Measurements from ENCODE around the gene NAV1.

Gene NAV1

DNA sequence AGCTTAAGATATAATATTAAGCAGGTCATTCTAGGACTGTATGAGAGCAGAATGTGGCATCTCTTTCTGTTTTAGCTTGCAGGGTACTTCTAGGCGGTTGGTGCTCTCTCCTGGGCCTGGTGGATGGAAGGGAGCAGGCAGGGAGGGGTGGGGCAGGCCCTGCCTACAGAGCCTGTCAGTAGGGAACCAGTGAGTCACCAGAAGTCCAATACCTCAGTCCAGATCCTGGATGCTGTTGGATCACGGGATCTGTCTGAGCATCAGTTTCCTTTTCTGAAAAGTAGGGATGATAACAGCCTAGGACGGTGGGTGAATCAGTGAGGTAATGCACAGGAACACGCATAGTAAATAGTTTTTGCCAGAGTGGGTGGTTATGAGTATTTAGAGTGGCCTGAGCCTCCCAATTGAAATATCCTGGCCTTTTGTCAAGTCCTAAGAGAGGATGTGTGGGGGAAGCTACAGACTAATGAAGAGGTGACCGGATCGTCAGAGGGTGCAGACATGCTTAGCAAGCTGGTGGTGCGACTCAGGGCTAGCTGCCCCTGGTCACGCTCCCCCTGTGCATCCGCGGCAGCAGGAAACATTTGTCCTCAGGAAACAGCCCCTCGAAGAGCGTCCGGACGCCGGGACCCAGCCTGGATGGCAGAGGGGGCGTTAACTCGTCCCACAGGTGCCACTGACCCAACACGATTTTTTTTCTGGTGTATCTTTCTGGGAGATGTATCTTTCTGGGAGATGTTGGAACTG lies 23.9 kb downstream of the NAV1 start:
- no peaks in the 10 kb centered on the region for H3K4me1 ChIP-seq (ENCODE audit: insufficient read depth, low read length)
- 90% methylated on average over 18 of the region's 18 CpGs for WGBS
- no peak overlapping the region for H3K9ac ChIP-seq (ENCODE audit: low read depth, low read length)

GRCh38 chr1:201563406-201563780 lies 24.5 kb downstream of the NAV1 start:
- H3K4me1 ChIP-seq (ENCODE audit: insufficient read depth, low read length) = no peaks in the 10 kb centered on the region
- H3K9ac ChIP-seq (ENCODE audit: low read depth, low read length) = no peak overlapping the region
- H3K36me3 ChIP-seq (ENCODE audit: insufficient read depth, low read length) = no peaks in the 10 kb centered on the region
- no peak overlapping the region for H3K27ac ChIP-seq (ENCODE audit: low read depth, low read length)
- H3K27me3 ChIP-seq (ENCODE audit: insufficient read depth, low read length) = no peaks in the 10 kb centered on the region
- H3K9me3 ChIP-seq (ENCODE audit: insufficient read depth, low read depth, low read length) = no peaks in the 10 kb centered on the region
- 96% methylated on average over 2 of the region's 2 CpGs for WGBS
- no peak overlapping the region for H3K4me3 ChIP-seq (ENCODE audit: low read length)

More for the DNA sequence above, 23.9 kb downstream of the NAV1 start:
- Histone ChIP-seq H3K9me3 (ENCODE audit: insufficient read depth, low read depth, low read length) (no peaks in the 10 kb centered on the region), H3K36me3 (ENCODE audit: insufficient read depth, low read length) (no peaks in the 10 kb centered on the region), H3K27me3 (ENCODE audit: insufficient read depth, low read length) (no peaks in the 10 kb centered on the region), H3K4me3 (ENCODE audit: low read length) (no peak overlapping the region), H3K27ac (ENCODE audit: low read depth, low read length) (no peak overlapping the region)

DNA sequence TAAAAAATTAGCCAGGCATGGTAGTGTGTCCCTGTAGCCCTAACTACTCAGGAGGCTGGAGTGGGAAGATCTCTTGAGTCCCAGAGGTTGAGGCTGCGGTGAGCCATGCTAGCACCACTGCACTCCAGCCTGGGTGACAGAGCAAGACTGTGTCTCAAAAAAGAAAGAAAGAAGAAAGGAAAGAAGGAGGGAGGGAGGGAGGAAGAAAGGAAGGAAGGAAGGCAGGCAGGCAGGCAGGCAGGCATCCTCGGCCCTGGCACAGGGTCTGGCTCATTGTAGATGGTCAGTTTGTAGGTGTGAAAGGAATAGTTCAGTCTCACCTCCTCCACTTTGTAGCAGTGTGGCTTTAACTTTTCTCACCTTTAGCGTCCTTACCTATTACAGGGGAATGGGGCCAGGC lies 25.0 kb downstream of the NAV1 start:
- WGBS = 90% methylated on average over 3 of the region's 3 CpGs
- H3K4me1 ChIP-seq (ENCODE audit: insufficient read depth, low read length) = no peaks in the 10 kb centered on the region

DNA sequence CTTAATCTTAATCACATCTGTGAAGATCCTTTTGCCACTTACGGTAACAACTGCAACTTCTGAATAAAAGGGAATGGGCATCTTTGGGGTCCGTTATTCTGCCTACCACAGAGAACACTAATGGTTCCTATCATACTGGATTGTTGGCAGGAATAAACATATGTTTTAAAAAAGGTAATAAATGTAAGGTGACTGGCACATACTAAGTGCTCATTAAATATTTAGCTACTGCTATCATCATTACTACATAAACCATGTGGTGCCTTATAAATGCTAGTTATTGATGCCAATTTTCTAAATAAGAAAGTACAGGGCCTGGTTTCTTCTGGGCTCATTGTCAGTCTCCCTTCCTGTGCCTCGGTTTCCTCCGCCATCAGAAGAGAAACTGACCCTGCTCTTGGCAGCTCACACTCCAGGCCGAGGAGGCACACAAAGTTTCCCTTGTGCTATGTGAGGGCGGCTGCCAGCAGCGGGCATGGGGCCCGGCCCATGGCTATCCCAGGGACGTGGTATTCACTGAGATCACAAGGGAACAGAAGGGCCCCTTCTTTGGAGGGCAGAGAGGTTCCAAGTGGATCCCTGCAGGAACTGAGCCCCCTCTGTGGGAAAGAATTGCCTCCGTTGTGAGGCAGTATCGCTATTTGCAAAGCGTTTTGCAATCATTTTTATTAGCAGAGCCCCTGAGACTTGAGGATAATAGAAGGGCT lies 26.2 kb downstream of the NAV1 start:
- WGBS = 91% methylated on average over 12 of the region's 12 CpGs
- Histone ChIP-seq H3K4me3 (ENCODE audit: low read length) (no peak overlapping the region), H3K27ac (ENCODE audit: low read depth, low read length) (no peak overlapping the region), H3K27me3 (ENCODE audit: insufficient read depth, low read length) (no peaks in the 10 kb centered on the region), H3K9me3 (ENCODE audit: insufficient read depth, low read depth, low read length) (no peaks in the 10 kb centered on the region), H3K36me3 (ENCODE audit: insufficient read depth, low read length) (no peaks in the 10 kb centered on the region), H3K9ac (ENCODE audit: low read depth, low read length) (no peak overlapping the region), H3K4me1 (ENCODE audit: insufficient read depth, low read length) (no peaks in the 10 kb centered on the region)

More for the DNA sequence above, 25.0 kb downstream of the NAV1 start:
- no peak overlapping the region for H3K4me3 ChIP-seq (ENCODE audit: low read length)
- no peaks in the 10 kb centered on the region for H3K27me3 ChIP-seq (ENCODE audit: insufficient read depth, low read length)
- H3K27ac ChIP-seq (ENCODE audit: low read depth, low read length) = no peak overlapping the region
- no peaks in the 10 kb centered on the region for H3K9me3 ChIP-seq (ENCODE audit: insufficient read depth, low read depth, low read length)
- H3K36me3 ChIP-seq (ENCODE audit: insufficient read depth, low read length) = no peaks in the 10 kb centered on the region
- no peak overlapping the region for H3K9ac ChIP-seq (ENCODE audit: low read depth, low read length)

- WGBS = 89% methylated on average over 12 of the region's 12 CpGs
- no peak overlapping the region for H3K27ac ChIP-seq (ENCODE audit: low read depth, low read length)
- H3K9ac ChIP-seq (ENCODE audit: low read depth, low read length) = no peak overlapping the region
These were observed 27.0 kb downstream of the NAV1 start for GRCh38 chr1:201565771-201566528.

DNA sequence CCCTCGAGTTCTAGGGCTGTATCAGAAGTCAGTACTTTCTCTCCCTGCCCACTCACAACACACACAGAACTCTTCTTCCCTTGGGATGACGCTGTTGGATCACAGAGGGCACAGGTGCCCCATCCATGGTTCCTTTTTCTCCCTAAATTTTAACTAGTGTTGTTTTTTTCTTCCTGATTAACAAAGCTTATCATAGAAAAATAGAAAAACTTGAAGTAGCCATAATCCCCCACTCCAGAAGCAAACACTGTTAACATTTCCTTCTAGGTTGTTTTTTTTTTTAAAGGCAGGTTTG lies 27.5 kb downstream of the NAV1 start:
- Histone ChIP-seq H3K27ac (ENCODE audit: low read depth, low read length) (no peak overlapping the region), H3K36me3 (ENCODE audit: insufficient read depth, low read length) (no peaks in the 10 kb centered on the region), H3K4me3 (ENCODE audit: low read length) (no peak overlapping the region), H3K9me3 (ENCODE audit: insufficient read depth, low read depth, low read length) (no peaks in the 10 kb centered on the region), H3K9ac (ENCODE audit: low read depth, low read length) (no peak overlapping the region), H3K4me1 (ENCODE audit: insufficient read depth, low read length) (no peaks in the 10 kb centered on the region), H3K27me3 (ENCODE audit: insufficient read depth, low read length) (no peaks in the 10 kb centered on the region)
- WGBS = 88% methylated on average over 2 of the region's 2 CpGs

More at GRCh38 chr1:201565771-201566528, 27.0 kb downstream of the NAV1 start:
- Histone ChIP-seq H3K4me1 (ENCODE audit: insufficient read depth, low read length) (no peaks in the 10 kb centered on the region), H3K4me3 (ENCODE audit: low read length) (no peak overlapping the region), H3K9me3 (ENCODE audit: insufficient read depth, low read depth, low read length) (no peaks in the 10 kb centered on the region), H3K27me3 (ENCODE audit: insufficient read depth, low read length) (no peaks in the 10 kb centered on the region), H3K36me3 (ENCODE audit: insufficient read depth, low read length) (no peaks in the 10 kb centered on the region)

DNA sequence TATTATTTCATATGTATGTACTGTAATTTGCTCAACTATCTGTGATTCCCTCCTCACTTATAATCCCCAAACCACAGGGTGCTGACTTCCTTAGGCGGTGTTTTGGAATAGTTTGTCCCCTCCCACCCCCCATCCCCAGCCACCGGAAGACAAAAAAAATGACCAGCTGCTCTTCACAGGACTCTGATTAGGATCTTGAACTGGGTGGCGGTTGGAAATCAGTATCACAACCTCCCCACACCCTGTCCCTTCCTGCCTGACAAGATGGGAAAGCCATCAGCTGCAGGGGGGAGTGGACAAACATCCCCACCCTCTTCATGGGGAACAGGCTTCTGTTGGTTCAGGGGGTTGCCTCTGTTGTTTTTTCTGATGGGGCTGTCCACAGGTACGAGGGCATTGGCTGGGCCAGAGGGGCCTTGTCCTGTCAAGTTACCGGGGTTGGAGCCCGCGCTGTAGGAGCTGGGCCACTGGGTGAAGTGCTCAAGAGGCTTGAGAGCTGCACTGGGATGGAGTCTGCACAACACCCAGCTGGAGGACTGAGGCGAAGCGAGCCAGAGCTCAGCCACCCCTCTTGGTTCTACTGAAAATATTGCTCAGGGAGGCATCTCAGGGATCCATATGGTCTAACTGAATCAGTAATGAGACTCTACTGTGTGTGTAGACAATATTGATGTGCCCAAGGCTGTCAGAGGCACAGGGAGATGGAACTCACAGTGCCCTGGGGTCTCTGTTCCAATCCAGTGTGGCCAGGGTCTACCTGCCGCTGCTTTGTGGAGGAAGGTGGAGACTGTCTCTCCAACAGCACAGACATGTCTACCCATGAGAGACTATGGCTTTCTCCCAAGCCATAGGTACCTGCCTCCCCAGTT lies 28.2 kb downstream of the NAV1 start:
- no peaks in the 10 kb centered on the region for H3K36me3 ChIP-seq (ENCODE audit: insufficient read depth, low read length)
- no peak overlapping the region for H3K27ac ChIP-seq (ENCODE audit: low read depth, low read length)
- no peak overlapping the region for H3K9ac ChIP-seq (ENCODE audit: low read depth, low read length)
- H3K27me3 ChIP-seq (ENCODE audit: insufficient read depth, low read length) = no peaks in the 10 kb centered on the region
- WGBS = 89% methylated on average over 10 of the region's 10 CpGs
- H3K9me3 ChIP-seq (ENCODE audit: insufficient read depth, low read depth, low read length) = no peaks in the 10 kb centered on the region
- H3K4me3 ChIP-seq (ENCODE audit: low read length) = no peak overlapping the region
- no peaks in the 10 kb centered on the region for H3K4me1 ChIP-seq (ENCODE audit: insufficient read depth, low read length)

DNA sequence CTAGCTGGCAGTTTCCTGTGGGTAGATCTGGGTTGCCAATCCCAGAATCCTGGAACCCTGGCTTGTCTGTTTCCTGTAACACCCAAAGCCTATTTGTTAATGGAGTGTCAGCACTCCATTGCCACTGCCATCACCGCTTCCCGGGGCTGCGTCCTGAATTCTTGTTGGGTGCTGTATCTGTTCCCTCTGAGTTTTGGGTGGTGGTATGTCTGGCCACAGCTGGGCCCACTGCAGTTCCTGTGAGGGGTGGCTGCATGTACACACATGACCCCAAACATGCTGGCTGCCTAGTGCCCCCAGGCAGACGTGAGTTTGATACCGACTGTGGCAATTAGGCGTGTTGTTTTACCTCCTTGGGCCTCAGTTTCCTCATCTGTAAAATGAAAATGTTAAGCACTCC lies 29.3 kb downstream of the NAV1 start:
- Histone ChIP-seq H3K4me3 (ENCODE audit: low read length) (no peak overlapping the region), H3K36me3 (ENCODE audit: insufficient read depth, low read length) (no peaks in the 10 kb centered on the region), H3K9me3 (ENCODE audit: insufficient read depth, low read depth, low read length) (no peaks in the 10 kb centered on the region), H3K9ac (ENCODE audit: low read depth, low read length) (no peak overlapping the region), H3K4me1 (ENCODE audit: insufficient read depth, low read length) (no peaks in the 10 kb centered on the region), H3K27ac (ENCODE audit: low read depth, low read length) (no peak overlapping the region), H3K27me3 (ENCODE audit: insufficient read depth, low read length) (no peaks in the 10 kb centered on the region)
- 90% methylated on average over 6 of the region's 6 CpGs for WGBS

DNA sequence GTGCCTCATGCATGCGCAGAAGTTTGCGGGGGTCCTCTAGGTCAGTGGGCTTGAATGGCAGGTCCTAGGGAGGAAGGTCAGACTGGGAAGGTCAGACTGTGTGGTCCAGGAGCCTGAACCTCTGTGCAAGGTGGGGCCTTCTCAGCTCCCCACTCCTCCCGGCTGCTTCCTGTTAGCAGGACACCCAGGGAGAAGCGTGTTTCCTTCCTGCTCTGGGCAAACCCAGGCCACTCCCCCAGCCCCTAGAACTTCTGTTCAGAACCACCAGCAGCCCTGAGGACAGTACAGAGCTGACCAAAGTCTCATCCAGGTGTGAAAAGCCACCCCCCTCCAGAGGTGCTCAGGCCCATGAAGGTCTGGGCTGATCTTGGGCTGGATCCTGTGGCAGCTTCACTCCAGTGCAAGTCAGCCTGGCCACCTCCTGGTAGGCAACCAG lies 29.9 kb downstream of the NAV1 start:
- Histone ChIP-seq H3K4me3 (ENCODE audit: low read length) (no peak overlapping the region), H3K36me3 (ENCODE audit: insufficient read depth, low read length) (no peaks in the 10 kb centered on the region), H3K4me1 (ENCODE audit: insufficient read depth, low read length) (no peaks in the 10 kb centered on the region), H3K9me3 (ENCODE audit: insufficient read depth, low read depth, low read length) (no peaks in the 10 kb centered on the region), H3K9ac (ENCODE audit: low read depth, low read length) (no peak overlapping the region), H3K27ac (ENCODE audit: low read depth, low read length) (no peak overlapping the region), H3K27me3 (ENCODE audit: insufficient read depth, low read length) (no peaks in the 10 kb centered on the region)
- 77% methylated on average over 4 of the region's 4 CpGs for WGBS

DNA sequence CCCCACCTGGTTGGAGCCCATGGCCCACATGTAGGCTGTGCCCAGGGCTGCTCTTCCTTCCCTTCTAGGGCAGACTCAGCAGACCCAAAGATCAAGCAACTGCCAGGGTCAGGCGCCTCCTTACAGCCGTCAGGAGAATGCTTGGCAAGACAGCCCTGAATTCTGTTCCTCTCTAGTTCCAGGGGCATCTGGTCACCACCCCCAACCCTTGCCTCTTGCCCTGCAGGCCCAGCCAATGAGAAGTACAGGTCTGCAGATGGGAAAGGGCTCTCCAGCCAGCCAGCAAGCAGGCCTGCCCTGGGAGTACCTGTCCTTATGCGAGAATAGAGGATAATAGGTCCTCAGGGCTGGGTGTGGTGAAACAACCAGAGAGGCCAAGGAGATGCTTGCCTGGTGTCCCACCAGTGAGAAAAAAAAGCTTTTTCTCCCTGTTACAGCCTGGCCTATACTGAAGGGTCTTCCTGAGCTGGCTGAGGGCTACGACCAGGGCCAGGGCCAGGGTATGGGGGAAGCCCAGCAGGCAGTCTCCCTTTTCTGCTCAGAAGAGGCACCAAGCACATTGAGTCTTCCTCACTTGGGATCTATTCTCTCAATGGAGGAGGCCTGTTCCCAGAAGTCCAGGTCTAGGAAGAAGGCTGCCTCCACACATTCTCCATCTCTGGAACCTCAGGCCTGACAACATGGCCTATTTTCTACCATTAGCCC lies 31.4 kb downstream of the NAV1 start:
- no peak overlapping the region for H3K9ac ChIP-seq (ENCODE audit: low read depth, low read length)
- H3K27ac ChIP-seq (ENCODE audit: low read depth, low read length) = no peak overlapping the region
- H3K36me3 ChIP-seq (ENCODE audit: insufficient read depth, low read length) = no peaks in the 10 kb centered on the region
- H3K4me1 ChIP-seq (ENCODE audit: insufficient read depth, low read length) = no peaks in the 10 kb centered on the region
- no peaks in the 10 kb centered on the region for H3K27me3 ChIP-seq (ENCODE audit: insufficient read depth, low read length)
- 90% methylated on average over 4 of the region's 4 CpGs for WGBS
- H3K9me3 ChIP-seq (ENCODE audit: insufficient read depth, low read depth, low read length) = no peaks in the 10 kb centered on the region
- H3K4me3 ChIP-seq (ENCODE audit: low read length) = no peak overlapping the region

Data from HUES64 (cell line).